Endothelial cell of umbilical vein (primary cell): ENCODE measurements around the gene ULK4. TPM values are rescaled to one million over a fixed set of nuclear protein-coding genes. Genes with fewer than 3 reads are reported as not detected.

Experiments
- BruUV-seq: library from RNA; stranded (reverse); fragments of 400-500 nt; replicated peaks from 2 replicates; lab custom pipeline; 2021; lab: Mats Ljungman, UMichigan
- CTCF ChIA-PET: fragments of 300-600, 350-600 bp; sonication (Branson Sonifier 250); formaldehyde crosslinking; loops from one replicate; lab custom pipeline; 2021; ENCODE audit warnings: antibody characterized with exemption, inconsistent platforms; lab: Charles Lee
- POLR2A ChIA-PET: fragments of 300-600, 350-600 bp; sonication (Branson Sonifier 250); formaldehyde crosslinking; loops from one replicate; lab custom pipeline; 2021; ENCODE audit warnings: antibody characterized with exemption, inconsistent platforms; lab: Charles Lee
- DNase-seq: peaks from one replicate; pipeline ENCODE4 v3.0.0-alpha.2; 2011; ENCODE audit warnings: low read depth, low spot score
- FAIRE-seq: peaks from 2 replicates; lab custom pipeline; 2011; peaks lifted over from hg19 to GRCh38; lab: Jason Lieb, UNC
- H2AFZ ChIP-seq: 2 replicates; pipeline ENCODE4 v1.6.0; 2012; ENCODE audit warnings: low read depth, low read length, control low read depth, inconsistent platforms
- H3K27ac ChIP-seq: 2 replicates; pipeline ENCODE4 v1.5.1; 2011; ENCODE audit warnings: low read depth, mild to moderate bottlenecking, control low read depth, low read length, moderate library complexity; ENCODE audit not compliant: insufficient read depth
- H3K27me3 ChIP-seq, 2 experiments: 2 replicates each; pipeline versions ENCODE4 v1.6.0 to v1.6.1; 2011; ENCODE audit warnings: low read length in 2 of 2, mixed read lengths in 1 of 2; ENCODE audit not compliant: control insufficient read depth in 2 of 2, insufficient read depth in 2 of 2
- H3K36me3 ChIP-seq, 2 experiments: 2 replicates in 1 of 2; 3 replicates in 1 of 2; pipeline ENCODE4 v1.5.1; 2011; ENCODE audit warnings: low read length in 2 of 2, mild to moderate bottlenecking in 1 of 2, moderate library complexity in 1 of 2; ENCODE audit not compliant: control insufficient read depth in 2 of 2, insufficient read depth in 2 of 2; ENCODE audit errors: extremely low read depth in 1 of 2
- H3K4me1 ChIP-seq: 3 replicates; pipeline ENCODE4 v1.5.1; 2011; ENCODE audit warnings: mild to moderate bottlenecking, low read length; ENCODE audit not compliant: control insufficient read depth, insufficient read depth; ENCODE audit errors: extremely low read depth
- H3K4me2 ChIP-seq: 2 replicates; pipeline ENCODE4 v1.6.1; 2011; ENCODE audit warnings: low read length, control low read depth, mixed read lengths; ENCODE audit not compliant: insufficient read depth
- H3K4me3 ChIP-seq, 3 experiments: fragments of 200-600 bp in 1 of 3; sonication (generic), shearing (Covaris generic) in 1 of 3; replicated peaks in 1 of 3; 2 replicates each; pipeline ENCODE4 v1.5.1; 2011 to 2016; ENCODE audit warnings: control low read depth in 3 of 3, low read length in 3 of 3, mild to moderate bottlenecking in 2 of 3, inconsistent platforms in 1 of 3, low read depth in 1 of 3, moderate library complexity in 1 of 3; ENCODE audit not compliant: insufficient read depth in 1 of 3
- H3K79me2 ChIP-seq: 2 replicates; pipeline ENCODE4 v1.6.0; 2012; ENCODE audit warnings: low read length, inconsistent platforms; ENCODE audit not compliant: control insufficient read depth, insufficient read depth
- H3K9ac ChIP-seq: replicated peaks from 2 replicates; pipeline ENCODE3; 2011; ENCODE audit warnings: low read length, control low read depth; ENCODE audit not compliant: insufficient read depth; ENCODE audit errors: extremely low read depth
- H3K9me1 ChIP-seq: replicated peaks from 3 replicates; pipeline ENCODE4 v1.6.0; 2011; ENCODE audit warnings: mild to moderate bottlenecking, low read length; ENCODE audit not compliant: control insufficient read depth, insufficient read depth; ENCODE audit errors: extremely low read depth
- H3K9me3 ChIP-seq: replicated peaks from 2 replicates; pipeline ENCODE4 v1.5.1; 2012; ENCODE audit warnings: low read length, inconsistent platforms; ENCODE audit not compliant: control insufficient read depth, insufficient read depth
- H4K20me1 ChIP-seq: replicated peaks from 2 replicates; pipeline ENCODE3; 2011; ENCODE audit warnings: mild to moderate bottlenecking, low read length; ENCODE audit not compliant: control insufficient read depth, insufficient read depth; ENCODE audit errors: extremely low read depth
- EZH2 ChIP-seq: IDR thresholded peaks from 2 replicates; pipeline ENCODE4 v1.6.1; 2012; ENCODE audit warnings: borderline replicate concordance, low read depth, mild to moderate bottlenecking, moderate library complexity, low read length, inconsistent platforms; ENCODE audit not compliant: severe bottlenecking
- GATA2 ChIP-seq: IDR thresholded peaks from 2 replicates; pipeline ENCODE4 v1.7.0; 2011; ENCODE audit warnings: low read depth, mild to moderate bottlenecking, moderate library complexity, mixed read lengths, low read length; ENCODE audit not compliant: insufficient read length, insufficient read depth
- JUN ChIP-seq: IDR thresholded peaks from 2 replicates; pipeline ENCODE4 v1.6.1; 2011; ENCODE audit warnings: borderline replicate concordance, low read depth; ENCODE audit not compliant: insufficient read length, insufficient read depth
- MYC ChIP-seq: IDR thresholded peaks from one replicate; pipeline ENCODE4 v1.6.1; 2011; ENCODE audit warnings: mild to moderate bottlenecking, low read depth, low read length
- POLR2A ChIP-seq: IDR thresholded peaks from 2 replicates; pipeline ENCODE4 v1.6.1; 2012; ENCODE audit warnings: low read depth, mild to moderate bottlenecking, control low read depth, low read length
- POLR2AphosphoS5 ChIP-seq: IDR thresholded peaks from 2 replicates; pipeline ENCODE4 v1.6.1; 2012; ENCODE audit warnings: low read depth, mild to moderate bottlenecking, control low read depth, low read length, moderate library complexity; ENCODE audit not compliant: insufficient read depth
- dilution Hi-C: fragments of 300-500 bp; cut with MboI; formaldehyde crosslinking; loops from one replicate; pipeline ENCODE4 v1.15.0; 2019; ENCODE audit warnings: low sequenced_read_pairs; ENCODE audit not compliant: extremely low pct_ligation_motif_present
- intact Hi-C: fragments of 100-400 bp; cut with micrococcal nuclease; formaldehyde crosslinking; loops from one replicate; pipeline ENCODE4 v1.10.0; 2022
- polyA plus RNA-seq, 4 experiments: library from polyadenylated mRNA; depleted of rRNA in 3 of 4; stranded (reverse) in 3 of 4; unstranded in 1 of 4; fragments of >200 nt; gene quantifications; 2 replicates each; pipeline versions ENCODE4 v1.2.1 to v1.2.3, GENCODE V29; 2011 to 2012; ENCODE audit warnings: missing spikeins in 1 of 4
- total RNA-seq: library from RNA; stranded (reverse); gene quantifications from 2 replicates; pipeline ENCODE4 v1.2.3, GENCODE V29; 2021
- TF ChIP-seq, protein P1 (sequence below), 2 donors: IDR thresholded peaks; 1 replicate in 1 of 2; 2 replicates in 1 of 2; pipeline ENCODE4 v1.5.1; 2011; ENCODE audit warnings: low read length in 2 of 2, mild to moderate bottlenecking in 2 of 2, moderate library complexity in 2 of 2, control low read depth in 1 of 2, inconsistent platforms in 1 of 2, low read depth in 1 of 2; ENCODE audit not compliant: insufficient read depth in 1 of 2; ENCODE audit errors: extremely low read depth in 1 of 2

ULK4 gene
- total and polyA plus RNA-seq, 2 donors (not counting 3 experiments of a cell fraction or from before 2014, with no cell fraction given), result 3.3 to 16.0 TPM

GRCh38 chr3:41915353-41915752 lies 46.5 kb downstream of the ULK4 start:
- H3K9me3 ChIP-seq, result no peaks in the 10 kb centered on the region
- H3K9ac ChIP-seq, result no peak overlapping the region
- FAIRE-seq (no peak), DNase-seq (no peak)
- no peak overlapping the region for H3K4me2 ChIP-seq
- no peaks in the 10 kb centered on the region for H3K79me2 ChIP-seq
- ChIA-PET POLR2A (no interaction called here), CTCF (interaction anchor here (0.8 kb wide), 1 partner anchor 314 kb away, joined by 3 read pairs; no protein-coding TSS in a partner anchor)
- intact Hi-C loops, result no loop called here
- dilution Hi-C loops, result no loop called here
- no peaks in the 10 kb centered on the region for H4K20me1 ChIP-seq
- no peaks in the 10 kb centered on the region for H3K36me3 ChIP-seq
- no peak overlapping the region for H2AFZ ChIP-seq
- no peak overlapping the region for H3K27ac ChIP-seq
- H3K27me3 ChIP-seq, result no peaks in the 10 kb centered on the region
- no peaks in the 10 kb centered on the region for H3K4me1 ChIP-seq
- TF ChIP-seq POLR2AphosphoS5 (no peak), JUN (no peak), GATA2 (no peak), POLR2A (no peak), MYC (no peak), EZH2 (no peak)
- TF ChIP-seq, protein P1, sequence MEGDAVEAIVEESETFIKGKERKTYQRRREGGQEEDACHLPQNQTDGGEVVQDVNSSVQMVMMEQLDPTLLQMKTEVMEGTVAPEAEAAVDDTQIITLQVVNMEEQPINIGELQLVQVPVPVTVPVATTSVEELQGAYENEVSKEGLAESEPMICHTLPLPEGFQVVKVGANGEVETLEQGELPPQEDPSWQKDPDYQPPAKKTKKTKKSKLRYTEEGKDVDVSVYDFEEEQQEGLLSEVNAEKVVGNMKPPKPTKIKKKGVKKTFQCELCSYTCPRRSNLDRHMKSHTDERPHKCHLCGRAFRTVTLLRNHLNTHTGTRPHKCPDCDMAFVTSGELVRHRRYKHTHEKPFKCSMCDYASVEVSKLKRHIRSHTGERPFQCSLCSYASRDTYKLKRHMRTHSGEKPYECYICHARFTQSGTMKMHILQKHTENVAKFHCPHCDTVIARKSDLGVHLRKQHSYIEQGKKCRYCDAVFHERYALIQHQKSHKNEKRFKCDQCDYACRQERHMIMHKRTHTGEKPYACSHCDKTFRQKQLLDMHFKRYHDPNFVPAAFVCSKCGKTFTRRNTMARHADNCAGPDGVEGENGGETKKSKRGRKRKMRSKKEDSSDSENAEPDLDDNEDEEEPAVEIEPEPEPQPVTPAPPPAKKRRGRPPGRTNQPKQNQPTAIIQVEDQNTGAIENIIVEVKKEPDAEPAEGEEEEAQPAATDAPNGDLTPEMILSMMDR (IDR thresholded peaks at IDR 0.05; ENCODE audit: extremely low read depth in 1 of 2, insufficient read depth in 1 of 2, low read depth in 1 of 2, low read length in 2 of 2), result no peak
- H3K9me1 ChIP-seq, result no peaks in the 10 kb centered on the region
- H3K4me3 ChIP-seq, result no peak overlapping the region
- no TSS peak for BruUV-seq
